T-helper 1 cell treated with Interleukin-12 subunit alpha and Interleukin-12 subunit beta and Interleukin-4 antibody, amounts not matched to agents 30 μg/mL and 1 μg/mL, for 36 hours (primary cell): ENCODE data around the gene NUDT9.

Experiments used
- H3K27ac Mint-ChIP-seq: one replicate; pipeline ENCODE4 v1.8.0; 2021; ENCODE audit warnings: mild to moderate bottlenecking, mixed read lengths
- H3K27me3 Mint-ChIP-seq: one replicate; pipeline ENCODE4 v1.8.0; 2021; ENCODE audit warnings: low read depth, mixed read lengths
- H3K36me3 Mint-ChIP-seq: one replicate; pipeline ENCODE4 v1.8.0; 2021; ENCODE audit warnings: low read depth, mixed read lengths
- H3K4me1 Mint-ChIP-seq: one replicate; pipeline ENCODE4 v1.8.0; 2021; ENCODE audit warnings: low read depth, mixed read lengths
- H3K4me3 Mint-ChIP-seq: one replicate; pipeline ENCODE4 v1.8.0; 2021; ENCODE audit warnings: mild to moderate bottlenecking, moderate library complexity, mixed read lengths
- H3K9me3 Mint-ChIP-seq: one replicate; pipeline ENCODE4 v1.8.0; 2021; ENCODE audit warnings: mixed read lengths

Gene NUDT9

DNA sequence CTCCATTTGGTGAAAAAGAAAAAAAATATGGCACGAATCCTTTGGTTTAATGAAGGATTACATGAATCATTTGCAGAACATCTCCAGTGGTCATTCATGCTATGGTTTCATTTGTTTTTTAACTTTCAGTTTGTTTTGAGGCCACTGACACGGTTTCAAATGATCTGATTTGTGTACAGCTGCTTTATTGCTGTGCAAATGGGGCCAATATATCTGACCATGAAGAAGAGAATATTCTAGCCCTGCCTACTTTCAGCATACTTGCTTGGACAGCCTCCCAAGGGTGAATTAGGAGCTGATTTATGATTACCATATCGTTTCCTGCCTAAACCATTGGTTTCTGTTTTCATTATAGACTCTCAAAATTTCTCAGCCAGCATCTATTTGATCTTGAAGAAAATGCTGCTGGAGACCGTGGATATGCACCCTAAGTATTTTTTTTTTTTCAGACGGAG is 76.1 kb downstream of the NUDT9 start:
- no peaks in the 10 kb centered on the region for H3K36me3 Mint-ChIP-seq
- H3K9me3 Mint-ChIP-seq: no peaks in the 10 kb centered on the region
- no peak overlapping the region for H3K27ac Mint-ChIP-seq
- no peak overlapping the region for H3K4me3 Mint-ChIP-seq
- H3K27me3 Mint-ChIP-seq: no peaks in the 10 kb centered on the region
- H3K4me1 Mint-ChIP-seq: peaks cover 4% of the 10 kb centered on the region

DNA sequence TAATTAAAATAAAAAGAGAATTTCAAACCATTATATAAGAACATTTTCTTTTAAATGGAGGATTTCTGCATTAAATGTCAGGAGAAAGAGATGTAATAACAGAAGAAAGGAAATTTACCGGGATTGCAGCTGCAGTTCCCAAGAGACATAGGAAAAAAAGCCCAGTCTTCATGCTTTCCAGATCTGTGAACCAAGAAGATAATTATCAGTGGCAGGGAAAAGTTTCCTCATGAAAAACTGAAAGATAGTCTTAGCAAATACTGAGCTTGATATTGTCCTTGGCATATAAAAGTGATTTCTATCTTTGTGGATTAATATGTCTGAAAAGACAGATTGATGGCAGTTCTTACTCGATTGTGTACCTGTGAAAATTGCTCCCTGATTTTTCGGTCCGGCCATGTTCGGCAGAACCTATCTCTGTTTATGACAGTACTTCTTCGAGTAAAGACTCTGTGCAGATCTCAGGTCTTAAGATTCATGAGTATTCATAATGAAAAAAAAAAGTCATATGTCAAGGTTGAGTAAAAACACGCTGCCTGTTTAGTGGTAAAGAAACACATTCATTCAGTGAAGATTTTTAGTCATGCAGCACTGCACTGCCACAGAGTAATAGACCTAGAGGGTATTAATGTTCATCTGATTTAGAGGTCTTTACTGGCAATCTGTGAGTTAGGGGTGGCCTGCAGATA is 77.2 kb downstream of the NUDT9 start:
- H3K36me3 Mint-ChIP-seq: no peaks in the 10 kb centered on the region
- no peaks in the 10 kb centered on the region for H3K27me3 Mint-ChIP-seq
- H3K4me1 Mint-ChIP-seq: peaks cover 4% of the 10 kb centered on the region
- no peak overlapping the region for H3K4me3 Mint-ChIP-seq
- H3K27ac Mint-ChIP-seq: no peak overlapping the region
- H3K9me3 Mint-ChIP-seq: no peaks in the 10 kb centered on the region

DNA sequence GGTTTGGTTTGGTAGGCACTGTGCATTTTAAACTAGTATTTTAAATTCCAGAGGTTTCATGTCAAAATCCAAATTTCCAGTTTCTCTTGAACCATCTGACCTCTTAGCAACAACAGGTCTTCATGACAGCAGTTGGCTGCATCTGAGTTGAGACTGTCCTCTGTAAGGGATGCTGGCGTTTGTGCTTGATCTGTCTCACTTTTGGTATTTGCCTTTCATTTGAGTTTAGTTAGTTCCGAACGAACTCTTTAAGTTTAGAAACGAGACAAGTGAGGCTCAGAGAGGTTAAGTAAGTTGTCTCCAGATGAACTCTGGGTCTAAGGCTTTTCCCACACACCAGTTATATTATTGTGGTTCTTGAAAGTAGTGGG is 77.7 kb downstream of the NUDT9 start:
- Mint-ChIP-seq H3K36me3 (no peaks in the 10 kb centered on the region), H3K4me3 (no peak overlapping the region), H3K27ac (no peak overlapping the region), H3K27me3 (no peaks in the 10 kb centered on the region), H3K9me3 (no peaks in the 10 kb centered on the region), H3K4me1 (peaks cover 4% of the 10 kb centered on the region)

DNA sequence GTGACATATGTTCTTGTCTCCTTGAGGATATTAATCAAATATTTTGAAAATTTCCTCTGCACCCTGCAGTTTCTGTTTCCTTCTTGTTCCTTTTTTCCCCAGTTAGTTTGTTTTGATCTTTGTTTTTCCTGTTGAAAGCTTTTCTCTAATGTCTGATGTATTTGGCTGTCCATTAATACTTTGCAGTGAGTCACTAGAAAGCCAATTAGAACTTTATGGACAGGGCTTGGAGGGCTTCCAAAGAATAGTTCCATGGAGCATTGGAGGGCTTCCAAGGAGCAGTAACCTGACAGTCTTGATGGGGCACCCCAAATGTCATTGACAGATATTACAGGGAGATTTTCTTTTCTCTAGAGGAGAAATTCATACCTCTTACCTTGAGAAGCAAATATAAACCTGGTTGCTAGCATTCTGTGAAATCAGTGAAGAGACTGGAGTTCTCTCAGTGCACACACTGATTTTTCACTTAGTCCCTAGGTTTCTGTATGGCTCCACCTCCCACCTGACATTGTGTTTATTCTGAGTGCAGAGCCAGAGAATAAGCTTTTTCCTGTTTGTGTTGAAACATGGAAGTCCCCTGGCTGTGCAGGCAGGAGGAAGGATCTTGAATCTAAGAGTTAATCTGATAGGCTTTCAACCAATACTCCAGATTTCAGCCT is 80.3 kb downstream of the NUDT9 start:
- Mint-ChIP-seq H3K36me3 (no peaks in the 10 kb centered on the region), H3K4me1 (peaks cover 4% of the 10 kb centered on the region), H3K27me3 (no peaks in the 10 kb centered on the region), H3K4me3 (no peak overlapping the region), H3K9me3 (no peaks in the 10 kb centered on the region), H3K27ac (no peak overlapping the region)

DNA sequence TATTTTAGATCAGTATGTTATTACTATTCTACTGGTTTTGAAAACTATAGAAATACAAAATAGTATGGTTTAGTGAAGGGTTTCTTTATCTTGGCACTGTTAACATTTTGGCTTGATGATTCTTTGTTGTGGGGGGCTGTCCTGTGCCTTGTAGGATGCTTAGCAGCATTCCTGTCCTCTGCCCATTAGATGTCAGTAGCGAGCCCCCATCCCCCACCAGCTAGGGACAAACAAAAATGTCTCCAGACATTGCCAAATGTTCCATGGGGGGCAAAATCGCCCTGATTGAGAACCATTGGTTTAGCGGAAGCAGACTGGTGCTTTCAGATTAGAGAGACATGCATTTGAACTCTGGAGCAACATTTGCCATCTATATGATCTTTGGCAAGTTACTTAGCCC is 83.5 kb downstream of the NUDT9 start:
- no peaks in the 10 kb centered on the region for H3K27me3 Mint-ChIP-seq
- H3K4me3 Mint-ChIP-seq: no peak overlapping the region
- no peak overlapping the region for H3K27ac Mint-ChIP-seq
- no peaks in the 10 kb centered on the region for H3K36me3 Mint-ChIP-seq
- H3K9me3 Mint-ChIP-seq: no peaks in the 10 kb centered on the region
- no peaks in the 10 kb centered on the region for H3K4me1 Mint-ChIP-seq

DNA sequence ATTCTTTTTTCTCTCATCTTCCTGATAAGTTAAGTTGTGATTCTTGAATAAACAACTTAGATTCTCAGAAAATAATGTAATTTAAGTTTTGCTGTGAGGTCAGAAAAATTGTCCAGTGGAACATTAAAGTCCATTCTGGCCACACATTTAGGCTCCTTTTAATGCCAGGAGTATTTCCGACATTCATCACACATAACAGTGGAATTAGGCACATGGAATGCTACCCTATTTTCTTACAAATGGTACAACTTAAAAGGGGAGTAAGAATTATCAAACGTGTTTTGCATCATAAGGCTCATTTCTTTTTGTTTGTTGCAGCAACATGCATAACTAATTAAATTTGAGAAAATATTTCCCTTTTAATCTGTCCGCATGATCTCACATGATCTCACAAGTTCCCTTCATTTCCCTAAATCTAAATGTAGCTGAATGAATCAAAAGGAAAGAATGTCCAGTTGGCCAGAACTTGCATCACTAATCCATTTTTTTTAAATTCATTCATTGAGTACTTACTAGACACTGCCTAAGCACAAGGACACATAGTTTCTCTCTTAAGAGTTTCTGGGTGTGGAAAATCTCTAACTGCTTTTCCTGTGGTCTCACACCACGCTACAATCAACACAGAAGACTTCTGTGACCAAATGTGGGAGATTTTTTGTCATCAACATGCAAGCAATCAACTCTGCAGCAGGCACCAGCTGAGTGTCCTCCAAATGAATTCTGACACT is 84.8 kb downstream of the NUDT9 start:
- H3K4me1 Mint-ChIP-seq: no peaks in the 10 kb centered on the region
- H3K4me3 Mint-ChIP-seq: no peak overlapping the region
- no peak overlapping the region for H3K27ac Mint-ChIP-seq
- no peaks in the 10 kb centered on the region for H3K36me3 Mint-ChIP-seq
- H3K27me3 Mint-ChIP-seq: peaks cover 5% of the 10 kb centered on the region
- H3K9me3 Mint-ChIP-seq: no peaks in the 10 kb centered on the region
